Measurements from ENCODE around the gene BMPR1B.

GRCh38 chr4:95155759-95156451 is 398.1 kb downstream of the BMPR1B start:
- TF ChIP-seq POLR2AphosphoS5 (IDR thresholded peaks at IDR 0.05; ENCODE audit: low read depth, low read length): no peak
- no peak for TF ChIP-seq REST (IDR thresholded peaks at IDR 0.05; ENCODE audit: insufficient read depth in 1 of 2, low read depth in 2 of 2, low read length in 2 of 2)
- no peak for TF ChIP-seq SIN3A (IDR thresholded peaks at IDR 0.05; ENCODE audit: borderline replicate concordance, insufficient read depth, low read length)

Measured in PFSK-1 (cell line).